ENCODE measurements around the gene ETFA.

- no peak for TF ChIP-seq CTCF (IDR thresholded peaks at IDR 0.05)
- no peak for TF ChIP-seq POLR2A (IDR thresholded peaks at IDR 0.05)
These were observed 14.4 kb downstream of the ETFA start for GRCh38 chr15:76296849-76297248.

Data from thyroid gland (tissue), 4 donors.